PC-9 (cell line): Measurements from ENCODE around the gene ADCY2. TPM values are rescaled to one million over a fixed set of nuclear protein-coding genes. Genes with fewer than 3 reads are reported as not detected.

Source experiments
- BruUV-seq: library from RNA; stranded (reverse); fragments of 400-500 nt; replicated peaks from 2 replicates; lab custom pipeline; 2021; lab: Mats Ljungman, UMichigan
- CTCF ChIA-PET: fragments of 300-600 bp; sonication (Branson Sonifier 250); formaldehyde crosslinking; loops from one replicate; lab custom pipeline; 2022; ENCODE audit warnings: antibody characterized with exemption; lab: Charles Lee
- POLR2A ChIA-PET: fragments of 300-600 bp; sonication (Branson Sonifier 250); formaldehyde crosslinking; loops from one replicate; lab custom pipeline; 2022; ENCODE audit warnings: antibody characterized with exemption; ENCODE audit not compliant: unreplicated experiment; lab: Charles Lee
- DNase-seq, 2 experiments: peaks; one replicate each; pipeline versions ENCODE4 v3.0.0 to v3.0.0-alpha.2; 2015 to 2022; ENCODE audit warnings: mixed read lengths in 1 of 2
- H2AFZ ChIP-seq: fragments of 200-600 bp; sonication (generic); 2 replicates; pipeline ENCODE4 v1.8.1; 2017; ENCODE audit warnings: antibody characterized with exemption
- H3F3A ChIP-seq: fragments of 200-600 bp; sonication (generic); 2 replicates; pipeline ENCODE4 v1.8.1; 2017; ENCODE audit warnings: antibody characterized with exemption, mild to moderate bottlenecking, low read depth; ENCODE audit not compliant: insufficient read depth
- H3K27ac ChIP-seq: fragments of 200-600 bp; sonication (generic); 2 replicates; pipeline ENCODE4 v1.6.1; 2016; ENCODE audit warnings: mixed run types
- H3K27me3 ChIP-seq: fragments of 200-600 bp; sonication (generic); 2 replicates; pipeline ENCODE4 v1.6.1; 2016; ENCODE audit warnings: low read depth, mixed run types; ENCODE audit not compliant: insufficient read depth
- H3K36me3 ChIP-seq: fragments of 200-600 bp; sonication (generic); 2 replicates; pipeline ENCODE4 v1.6.1; 2016; ENCODE audit warnings: low read depth, mixed run types
- H3K4me1 ChIP-seq: fragments of 200-600 bp; sonication (generic); replicated peaks from 2 replicates; pipeline ENCODE4 v1.6.1; 2016; ENCODE audit warnings: mixed run types; ENCODE audit not compliant: insufficient read depth
- H3K4me2 ChIP-seq: fragments of 200-600 bp; sonication (generic); 2 replicates; pipeline ENCODE4 v1.6.1; 2017; ENCODE audit warnings: mixed run types
- H3K4me3 ChIP-seq: fragments of 200-600 bp; sonication (generic); 2 replicates; pipeline ENCODE4 v1.6.1; 2016; ENCODE audit warnings: mixed run types
- H3K79me2 ChIP-seq: fragments of 200-600 bp; sonication (generic); 2 replicates; pipeline ENCODE4 v1.6.1; 2017; ENCODE audit warnings: low read depth, mixed run types
- H3K9me2 ChIP-seq: fragments of 200-600 bp; sonication (generic); 2 replicates; pipeline ENCODE4 v1.8.1; 2017; ENCODE audit warnings: mild to moderate bottlenecking; ENCODE audit not compliant: insufficient read depth
- H3K9me3 ChIP-seq: fragments of 200-600 bp; sonication (generic); 2 replicates; pipeline ENCODE4 v1.8.1; 2016; ENCODE audit warnings: low read depth; ENCODE audit not compliant: insufficient read depth
- H4K20me1 ChIP-seq: fragments of 200-600 bp; sonication (generic); 2 replicates; pipeline ENCODE4 v1.8.1; 2017; ENCODE audit not compliant: insufficient read depth
- EZH2 ChIP-seq: fragments of 200-600 bp; sonication (generic); IDR thresholded peaks from 2 replicates; pipeline ENCODE4 v1.8.0; 2017; ENCODE audit warnings: antibody characterized with exemption, low read depth
- intact Hi-C: fragments of 100-400 bp; cut with micrococcal nuclease; formaldehyde crosslinking; loops from one replicate; pipeline ENCODE4 v1.10.0; 2022; ENCODE audit not compliant: unreplicated experiment
- total RNA-seq: library from RNA; stranded (reverse); gene quantifications from 2 replicates; pipeline ENCODE4 v1.2.3, GENCODE V29; 2021
- TF ChIP-seq, protein P1 (sequence below): fragments of 200-600 bp; sonication (generic); conservative IDR thresholded peaks from 2 replicates; pipeline ENCODE4 v1.6.1; 2017; ENCODE audit warnings: mixed run types, antibody characterized with exemption, mild to moderate bottlenecking, moderate library complexity

Gene ADCY2
- total RNA-seq, 1 experiment from 2014 or later: not detected

DNA sequence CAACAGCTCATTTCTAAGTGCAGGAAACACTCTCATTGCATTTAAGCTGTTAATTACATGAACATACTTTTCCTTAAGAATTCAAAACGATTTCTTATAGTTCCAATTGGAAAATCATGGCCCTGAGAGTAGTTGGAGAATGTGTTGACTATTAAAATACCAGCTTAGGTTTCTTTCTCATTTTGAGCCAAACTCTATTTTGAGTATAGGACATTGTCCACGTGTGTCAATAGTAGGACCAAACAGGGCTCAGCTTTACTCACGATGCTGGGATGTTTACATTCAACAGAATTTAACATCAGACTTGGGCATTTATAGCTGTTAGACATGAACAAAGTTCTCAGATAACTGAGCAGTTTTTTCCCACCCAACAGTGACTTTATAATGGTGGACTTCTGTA lies 39.6 kb downstream of the ADCY2 start:
- intact Hi-C loops: loop anchor here (10.0 kb wide), 1 partner anchor 361 kb away; no protein-coding TSS in a partner anchor
- CTCF ChIA-PET: no interaction called here
- Histone ChIP-seq H3F3A (no peaks in the 10 kb centered on the region), H3K36me3 (no peaks in the 10 kb centered on the region), H3K27me3 (peaks cover 10% of the 10 kb centered on the region), H3K9me3 (no peaks in the 10 kb centered on the region), H4K20me1 (no peaks in the 10 kb centered on the region), H2AFZ (no peak overlapping the region), H3K4me3 (no peak overlapping the region), H3K9me2 (no peaks in the 10 kb centered on the region), H3K4me2 (no peak overlapping the region), H3K27ac (no peak overlapping the region), H3K79me2 (no peaks in the 10 kb centered on the region), H3K4me1 (no peaks in the 10 kb centered on the region)
- DNase-seq: no peak
- POLR2A ChIA-PET: no interaction called here
- BruUV-seq: no TSS peak
- TF ChIP-seq EZH2: no peak
- TF ChIP-seq, protein P1, sequence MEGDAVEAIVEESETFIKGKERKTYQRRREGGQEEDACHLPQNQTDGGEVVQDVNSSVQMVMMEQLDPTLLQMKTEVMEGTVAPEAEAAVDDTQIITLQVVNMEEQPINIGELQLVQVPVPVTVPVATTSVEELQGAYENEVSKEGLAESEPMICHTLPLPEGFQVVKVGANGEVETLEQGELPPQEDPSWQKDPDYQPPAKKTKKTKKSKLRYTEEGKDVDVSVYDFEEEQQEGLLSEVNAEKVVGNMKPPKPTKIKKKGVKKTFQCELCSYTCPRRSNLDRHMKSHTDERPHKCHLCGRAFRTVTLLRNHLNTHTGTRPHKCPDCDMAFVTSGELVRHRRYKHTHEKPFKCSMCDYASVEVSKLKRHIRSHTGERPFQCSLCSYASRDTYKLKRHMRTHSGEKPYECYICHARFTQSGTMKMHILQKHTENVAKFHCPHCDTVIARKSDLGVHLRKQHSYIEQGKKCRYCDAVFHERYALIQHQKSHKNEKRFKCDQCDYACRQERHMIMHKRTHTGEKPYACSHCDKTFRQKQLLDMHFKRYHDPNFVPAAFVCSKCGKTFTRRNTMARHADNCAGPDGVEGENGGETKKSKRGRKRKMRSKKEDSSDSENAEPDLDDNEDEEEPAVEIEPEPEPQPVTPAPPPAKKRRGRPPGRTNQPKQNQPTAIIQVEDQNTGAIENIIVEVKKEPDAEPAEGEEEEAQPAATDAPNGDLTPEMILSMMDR: no peak

GRCh38 chr5:7436521-7436920 lies 40.6 kb downstream of the ADCY2 start:
- H2AFZ ChIP-seq: no peak overlapping the region
- DNase-seq: no peak
- no peaks in the 10 kb centered on the region for H3F3A ChIP-seq
- no peak overlapping the region for H3K4me3 ChIP-seq
- H3K4me2 ChIP-seq: no peak overlapping the region
- H3K27ac ChIP-seq: no peak overlapping the region
- H3K9me3 ChIP-seq: no peaks in the 10 kb centered on the region
- no peaks in the 10 kb centered on the region for H3K79me2 ChIP-seq
- TF ChIP-seq EZH2: no peak
- TF ChIP-seq, protein P1: no peak
- H3K27me3 ChIP-seq: peaks cover 14% of the 10 kb centered on the region
- H4K20me1 ChIP-seq: no peaks in the 10 kb centered on the region
- ChIA-PET CTCF (no interaction called here), POLR2A (no interaction called here)
- H3K4me1 ChIP-seq: no peaks in the 10 kb centered on the region
- no TSS peak for BruUV-seq
- intact Hi-C loops: loop anchor here (10.0 kb wide), 1 partner anchor 362 kb away; no protein-coding TSS in a partner anchor
- no peaks in the 10 kb centered on the region for H3K9me2 ChIP-seq
- no peaks in the 10 kb centered on the region for H3K36me3 ChIP-seq

GRCh38 chr5:7437836-7438235 lies 41.9 kb downstream of the ADCY2 start:
- Histone ChIP-seq H3K9me3 (no peaks in the 10 kb centered on the region), H3K4me1 (no peaks in the 10 kb centered on the region), H3F3A (no peaks in the 10 kb centered on the region), H3K27ac (no peak overlapping the region), H3K4me3 (no peak overlapping the region), H3K4me2 (no peak overlapping the region), H2AFZ (no peak overlapping the region), H4K20me1 (no peaks in the 10 kb centered on the region), H3K9me2 (no peaks in the 10 kb centered on the region), H3K79me2 (no peaks in the 10 kb centered on the region), H3K36me3 (no peaks in the 10 kb centered on the region), H3K27me3 (peaks cover 26% of the 10 kb centered on the region)
- no peak for TF ChIP-seq EZH2
- TF ChIP-seq, protein P1: no peak
- ChIA-PET POLR2A (no interaction called here), CTCF (no interaction called here)
- intact Hi-C loops: loop anchor here (10.0 kb wide), 1 partner anchor 363 kb away; no protein-coding TSS in a partner anchor
- BruUV-seq: no TSS peak
- DNase-seq: no peak
